Esophagus squamous epithelium (tissue), 5 donors: ENCODE measurements around the gene C12orf50. TPM values are rescaled to one million over a fixed set of nuclear protein-coding genes. Genes with fewer than 3 reads are reported as not detected.
A peak's percentile ranks its signal among the peaks of the same experiment; 100 is the strongest.

Source experiments
- DNase-seq: peaks from one replicate; lab custom pipeline; 2025; lab: John Stamatoyannopoulos, UW
- H3K27ac ChIP-seq, 4 donors: fragments of 200-600 bp; sonication (generic); one replicate each; pipeline ENCODE4 v1.5.1; 2016 to 2019; ENCODE audit warnings: mild to moderate bottlenecking in 1 of 4
- H3K27me3 ChIP-seq, 4 donors: fragments of 200-600 bp; sonication (generic); 1 replicate in 3 of 4; 2 replicates in 1 of 4; pipeline versions ENCODE4 v1.5.1 to v1.6.0; 2017 to 2021; ENCODE audit warnings: antibody characterized with exemption in 1 of 4
- H3K36me3 ChIP-seq, 3 donors: fragments of 200-600 bp; sonication (generic); one replicate each; pipeline ENCODE4 v1.5.1; 2016 to 2019
- H3K4me1 ChIP-seq, 3 donors: fragments of 200-600 bp; sonication (generic); one replicate each; pipeline ENCODE4 v1.5.1; 2017 to 2019
- H3K4me3 ChIP-seq, 4 donors: fragments of 200-600 bp; sonication (generic); 1 replicate in 3 of 4; 2 replicates in 1 of 4; pipeline ENCODE4 v1.5.1; 2016 to 2019; ENCODE audit warnings: mild to moderate bottlenecking in 2 of 4, moderate library complexity in 1 of 4
- H3K9me3 ChIP-seq, 3 donors: fragments of 200-600 bp; sonication (generic); one replicate each; pipeline ENCODE4 v1.5.1; 2016 to 2019
- POLR2A ChIP-seq, 4 donors: fragments of 450-650 bp; IDR thresholded peaks; one replicate each; pipeline ENCODE4 v1.6.1; 2017; ENCODE audit warnings: antibody characterized with exemption in 4 of 4, mild to moderate bottlenecking in 4 of 4, moderate library complexity in 3 of 4
- WGBS, 2 donors: methylation state at CpG; one replicate each; pipeline ENCODE4 v1.1.5; 2018; 5-methylcytosine and 5-hydroxymethylcytosine counted together
- intact Hi-C: fragments of 100-400 bp; cut with DNase I; formaldehyde crosslinking; loops from one replicate; pipeline ENCODE4 v1.15.0; 2022
- total RNA-seq, 4 donors: library from RNA; depleted of rRNA; stranded (reverse); fragments of >200 nt; gene quantifications; one replicate each; pipeline ENCODE4 v1.1.0, GENCODE V29; 2016
- TF ChIP-seq, protein P1 (sequence below), 6 experiments: fragments of 450-650 bp in 4 of 6; fragments of 200-600 bp in 2 of 6; sonication (generic) in 2 of 6; IDR thresholded peaks; one replicate each; pipeline ENCODE4 v1.5.1; 2016 to 2019; ENCODE audit warnings: antibody characterized with exemption in 6 of 6, mild to moderate bottlenecking in 4 of 6, moderate library complexity in 4 of 6
- donor health status: DM: yes; HTN: yes; CAD: no.

C12orf50 gene
- total RNA-seq, 4 donors from 2014 or later: not detected

DNA sequence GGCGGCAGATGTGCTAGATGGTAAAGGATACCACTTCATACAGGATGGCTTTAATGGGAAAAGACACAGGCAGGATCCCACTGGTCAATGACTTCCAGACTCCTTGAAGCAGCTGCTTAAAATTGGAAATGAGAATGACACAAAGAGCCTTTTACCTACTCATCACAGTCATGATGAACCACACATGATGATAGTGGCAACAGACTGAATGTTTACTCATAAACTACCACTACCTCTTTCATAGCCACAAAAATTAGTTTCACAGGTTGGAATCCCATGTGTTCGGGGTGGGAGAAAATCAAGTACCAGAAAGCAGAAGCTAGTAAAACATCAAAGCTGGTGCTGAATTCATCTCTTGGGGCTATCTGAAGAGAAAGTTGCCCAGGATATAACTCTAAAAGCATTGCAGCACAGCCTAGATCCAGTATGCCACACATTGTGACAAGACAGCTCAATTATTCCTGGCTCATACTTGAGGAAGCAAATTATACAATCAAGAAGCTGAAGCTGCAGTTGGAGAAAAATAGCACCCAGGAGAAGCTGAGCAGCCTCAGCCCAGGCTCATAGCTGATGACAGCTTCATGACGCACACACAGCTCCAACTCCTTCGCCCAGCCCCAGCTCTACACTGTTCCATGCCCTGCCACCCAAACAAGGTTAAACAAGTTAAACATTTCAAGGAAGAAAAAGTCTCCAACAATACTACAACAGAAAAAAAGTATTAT is 29.0 kb upstream of the C12orf50 start:
- 88 to 93% methylated on average over 4 of the region's 4 CpGs for WGBS, 2 donors
- no peak for DNase-seq
- TF ChIP-seq, protein P1, sequence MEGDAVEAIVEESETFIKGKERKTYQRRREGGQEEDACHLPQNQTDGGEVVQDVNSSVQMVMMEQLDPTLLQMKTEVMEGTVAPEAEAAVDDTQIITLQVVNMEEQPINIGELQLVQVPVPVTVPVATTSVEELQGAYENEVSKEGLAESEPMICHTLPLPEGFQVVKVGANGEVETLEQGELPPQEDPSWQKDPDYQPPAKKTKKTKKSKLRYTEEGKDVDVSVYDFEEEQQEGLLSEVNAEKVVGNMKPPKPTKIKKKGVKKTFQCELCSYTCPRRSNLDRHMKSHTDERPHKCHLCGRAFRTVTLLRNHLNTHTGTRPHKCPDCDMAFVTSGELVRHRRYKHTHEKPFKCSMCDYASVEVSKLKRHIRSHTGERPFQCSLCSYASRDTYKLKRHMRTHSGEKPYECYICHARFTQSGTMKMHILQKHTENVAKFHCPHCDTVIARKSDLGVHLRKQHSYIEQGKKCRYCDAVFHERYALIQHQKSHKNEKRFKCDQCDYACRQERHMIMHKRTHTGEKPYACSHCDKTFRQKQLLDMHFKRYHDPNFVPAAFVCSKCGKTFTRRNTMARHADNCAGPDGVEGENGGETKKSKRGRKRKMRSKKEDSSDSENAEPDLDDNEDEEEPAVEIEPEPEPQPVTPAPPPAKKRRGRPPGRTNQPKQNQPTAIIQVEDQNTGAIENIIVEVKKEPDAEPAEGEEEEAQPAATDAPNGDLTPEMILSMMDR (IDR thresholded peaks at IDR 0.05): no peak
- no peak for TF ChIP-seq POLR2A (IDR thresholded peaks at IDR 0.05)
- Histone ChIP-seq H3K4me3 (no peak overlapping the region), H3K27me3 (no peaks in the 10 kb centered on the region), H3K36me3 (peaks cover 0 to 49% (median 3%) of the 10 kb centered on the region in 3 donors), H3K9me3 (no peaks in the 10 kb centered on the region), H3K4me1 (no peaks in the 10 kb centered on the region), H3K27ac (no peak overlapping the region)
- intact Hi-C loops: no loop called here

DNA sequence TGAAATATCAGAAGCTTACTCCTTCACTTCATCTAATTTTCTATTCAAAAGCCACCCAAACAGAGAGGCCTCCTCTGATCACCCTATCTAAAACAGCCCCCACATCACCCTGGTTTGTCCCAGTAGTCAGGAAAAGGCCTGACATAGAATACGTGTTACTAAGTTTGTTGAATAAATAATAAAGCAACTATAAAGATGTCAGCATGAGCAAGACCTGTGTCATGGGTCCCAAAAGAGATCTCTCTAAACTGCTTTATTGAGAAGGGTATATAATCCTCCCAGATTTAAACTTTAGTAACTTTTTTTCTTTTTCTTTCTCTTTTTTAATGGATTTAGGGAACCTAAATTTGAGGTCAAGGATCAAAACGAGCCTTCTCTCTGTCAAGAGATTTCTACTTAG is 27.4 kb upstream of the C12orf50 start:
- Histone ChIP-seq H3K9me3 (no peaks in the 10 kb centered on the region), H3K4me1 (no peaks in the 10 kb centered on the region), H3K36me3 (peaks cover 0 to 51% (median 5%) of the 10 kb centered on the region in 3 donors), H3K4me3 (no peak overlapping the region), H3K27ac (no peak overlapping the region), H3K27me3 (no peaks in the 10 kb centered on the region)
- TF ChIP-seq, protein P1 (IDR thresholded peaks at IDR 0.05): no peak
- TF ChIP-seq POLR2A (IDR thresholded peaks at IDR 0.05): no peak
- DNase-seq: no peak
- WGBS, 2 donors: 81 to 85% methylated on average over 2 of the region's 2 CpGs
- intact Hi-C loops: no loop called here

DNA sequence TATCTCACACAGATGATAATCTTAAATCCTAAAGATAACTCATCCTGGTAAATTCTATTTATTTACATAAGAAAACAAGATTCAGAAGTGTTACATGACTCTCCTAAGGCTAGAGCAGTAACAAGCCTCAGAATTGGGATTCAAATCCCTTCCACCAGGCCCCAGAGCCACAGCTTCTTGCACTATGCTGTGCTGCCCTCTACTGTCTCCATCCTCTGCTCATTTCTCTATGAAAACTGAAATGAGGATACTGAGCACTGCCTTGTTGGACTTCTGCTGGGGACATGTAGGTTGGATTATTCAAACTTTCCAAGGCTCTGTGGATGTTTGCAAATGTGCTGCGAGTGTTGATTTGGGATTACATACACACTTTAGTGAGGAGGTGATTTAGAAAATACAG is 23.5 kb upstream of the C12orf50 start:
- 88 to 93% methylated on average over 1 of the region's 1 CpG for WGBS, 2 donors
- no peaks in the 10 kb centered on the region for H3K9me3 ChIP-seq
- H3K4me1 ChIP-seq: no peaks in the 10 kb centered on the region
- intact Hi-C loops: no loop called here
- TF ChIP-seq, protein P1 (IDR thresholded peaks at IDR 0.05): peak in 4 of 6 experiments; percentile 17 to 53 (median 20)
- TF ChIP-seq POLR2A (IDR thresholded peaks at IDR 0.05): no peak
- no peak overlapping the region for H3K27ac ChIP-seq
- H3K27me3 ChIP-seq: no peaks in the 10 kb centered on the region
- no peak overlapping the region for H3K4me3 ChIP-seq
- no peak for DNase-seq
- peaks cover 4 to 71% (median 10%) of the 10 kb centered on the region in 3 donors for H3K36me3 ChIP-seq

DNA sequence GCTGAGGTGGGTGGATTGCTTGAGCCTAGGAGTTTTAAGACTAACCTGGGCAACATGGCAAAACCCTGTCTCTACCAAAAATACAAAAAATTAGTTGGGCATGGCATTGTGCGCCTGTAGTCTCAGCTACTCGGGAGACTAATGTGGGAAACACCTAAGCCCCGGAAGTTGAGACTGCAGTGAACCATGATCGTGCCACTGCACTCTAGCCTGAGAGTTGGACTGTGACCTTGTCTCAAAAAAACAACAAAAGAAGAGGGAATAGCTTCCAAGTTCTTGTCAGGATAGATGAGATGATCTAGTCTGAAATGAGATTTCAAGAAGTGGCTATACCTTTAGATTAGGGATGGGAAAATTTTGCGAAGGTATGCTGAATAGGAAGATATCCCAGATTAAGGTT is 14.8 kb upstream of the C12orf50 start:
- intact Hi-C loops: no loop called here
- TF ChIP-seq POLR2A (IDR thresholded peaks at IDR 0.05): no peak
- TF ChIP-seq, protein P1 (IDR thresholded peaks at IDR 0.05): no peak
- no peaks in the 10 kb centered on the region for H3K27me3 ChIP-seq

DNA sequence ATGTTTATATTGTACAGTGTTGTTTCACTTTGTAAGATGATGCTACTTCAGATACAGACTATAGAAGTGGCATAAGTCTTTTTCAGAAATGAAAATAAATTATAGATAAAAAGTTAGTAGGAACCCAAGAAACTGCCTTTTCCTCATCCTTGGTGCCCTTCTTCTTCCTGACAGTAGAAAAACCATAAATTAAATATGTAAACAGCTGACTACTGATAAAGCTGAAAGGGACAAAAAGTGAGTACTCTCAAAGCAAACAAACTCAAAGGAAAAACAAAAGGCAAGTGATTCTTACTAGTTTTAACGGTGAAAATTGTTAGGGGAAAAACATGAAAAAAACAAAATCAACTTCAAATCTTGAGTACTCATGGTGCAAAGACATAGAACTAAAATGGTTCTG is 8.6 kb upstream of the C12orf50 start:
- H3K36me3 ChIP-seq: peaks cover 0 to 5% (median 0%) of the 10 kb centered on the region in 3 donors
- H3K27ac ChIP-seq: no peak overlapping the region
- no peaks in the 10 kb centered on the region for H3K27me3 ChIP-seq
- WGBS, 2 donors: 69 to 85% methylated on average over 1 of the region's 1 CpG
- H3K9me3 ChIP-seq: no peaks in the 10 kb centered on the region
- TF ChIP-seq, protein P1 (IDR thresholded peaks at IDR 0.05): no peak
- no peak for TF ChIP-seq POLR2A (IDR thresholded peaks at IDR 0.05)
- H3K4me3 ChIP-seq: no peak overlapping the region
- peaks cover 3 to 56% (median 25%) of the 10 kb centered on the region in 3 donors for H3K4me1 ChIP-seq
- no peak for DNase-seq
- intact Hi-C loops: no loop called here

More for the DNA sequence above, 14.8 kb upstream of the C12orf50 start:
- 93 to 97% methylated on average over 5 of the region's 5 CpGs for WGBS, 2 donors
- Histone ChIP-seq H3K27ac (no peak overlapping the region), H3K4me1 (peaks cover 0 to 19% (median 3%) of the 10 kb centered on the region in 3 donors), H3K9me3 (no peaks in the 10 kb centered on the region), H3K4me3 (no peak overlapping the region), H3K36me3 (peaks cover 8 to 62% (median 26%) of the 10 kb centered on the region in 3 donors)
- DNase-seq: no peak
